ENCODE data around the gene PRKD1. TPM values are rescaled to one million over a fixed set of nuclear protein-coding genes. Genes with fewer than 3 reads are reported as not detected.

The PRKD1 gene
- total RNA-seq, 3 donors from 2014 or later (not counting 1 experiment from before 2014, with no cell fraction given) = not detected

GRCh38 chr14:29821242-29821641 is 106.4 kb downstream of the PRKD1 start:
- no peaks in the 10 kb centered on the region for H3K36me3 ChIP-seq (ENCODE audit: control insufficient read depth, insufficient read depth, low read length)
- Mint-ChIP-seq H3K9me3 (peaks cover 2 to 8% of the 10 kb centered on the region in 2 donors), H3K36me3 (no peaks in the 10 kb centered on the region), H3K4me3 (no peak overlapping the region), H3K27ac (no peak overlapping the region), H3K4me1 (no peaks in the 10 kb centered on the region), H3K27me3 (ENCODE audit: low read depth in 2 of 2) (no peaks in the 10 kb centered on the region)
- H3K27ac ChIP-seq (ENCODE audit: low read length) = no peak overlapping the region
- WGBS (ENCODE audit: insufficient coverage) = 43% methylated on average over 1 of the region's 2 CpGs
- no peak overlapping the region for H3K4me3 ChIP-seq (ENCODE audit: low read length)
- no peak for DNase-seq
- H3K4me1 ChIP-seq (ENCODE audit: control insufficient read depth, insufficient read depth, low read length) = no peaks in the 10 kb centered on the region
- H3K9me3 ChIP-seq (ENCODE audit: control insufficient read depth, insufficient read depth, low read length) = no peaks in the 10 kb centered on the region
- ATAC-seq = no peak
- H3K27me3 ChIP-seq (ENCODE audit: control insufficient read depth, insufficient read depth, low read length) = no peaks in the 10 kb centered on the region
- no peak for TF ChIP-seq CTCF (IDR thresholded peaks at IDR 0.05)
- intact Hi-C loops (cut with micrococcal nuclease) = no loop called here

GRCh38 chr14:29820785-29821184 is 106.9 kb downstream of the PRKD1 start:
- H3K9me3 Mint-ChIP-seq = peaks cover 2 to 8% of the 10 kb centered on the region in 2 donors
- peaks cover 2% of the 10 kb centered on the region for H3K9me3 ChIP-seq (ENCODE audit: control insufficient read depth, insufficient read depth, low read length)
- H3K36me3 ChIP-seq (ENCODE audit: control insufficient read depth, insufficient read depth, low read length) = no peaks in the 10 kb centered on the region
- H3K27me3 Mint-ChIP-seq (ENCODE audit: low read depth in 2 of 2) = no peaks in the 10 kb centered on the region
- intact Hi-C loops (cut with micrococcal nuclease) = no loop called here
- no peak overlapping the region for H3K4me3 ChIP-seq (ENCODE audit: low read length)
- no peaks in the 10 kb centered on the region for H3K27me3 ChIP-seq (ENCODE audit: control insufficient read depth, insufficient read depth, low read length)
- no peaks in the 10 kb centered on the region for H3K4me1 ChIP-seq (ENCODE audit: control insufficient read depth, insufficient read depth, low read length)
- H3K36me3 Mint-ChIP-seq = no peaks in the 10 kb centered on the region
- H3K27ac ChIP-seq (ENCODE audit: low read length) = no peak overlapping the region
- 60% methylated on average over 1 of the region's 1 CpG for WGBS (ENCODE audit: insufficient coverage)
- TF ChIP-seq CTCF (IDR thresholded peaks at IDR 0.05) = no peak
- ATAC-seq (no peak), DNase-seq (no peak)
- H3K4me3 Mint-ChIP-seq = no peak overlapping the region
- H3K27ac Mint-ChIP-seq = no peak overlapping the region
- no peaks in the 10 kb centered on the region for H3K4me1 Mint-ChIP-seq

- Histone ChIP-seq H3K27ac (ENCODE audit: low read length) (no peak overlapping the region), H3K4me3 (ENCODE audit: low read length) (no peak overlapping the region), H3K4me1 (ENCODE audit: control insufficient read depth, insufficient read depth, low read length) (no peaks in the 10 kb centered on the region), H3K9me3 (ENCODE audit: control insufficient read depth, insufficient read depth, low read length) (peaks cover 2% of the 10 kb centered on the region), H3K36me3 (ENCODE audit: control insufficient read depth, insufficient read depth, low read length) (no peaks in the 10 kb centered on the region), H3K27me3 (ENCODE audit: control insufficient read depth, insufficient read depth, low read length) (no peaks in the 10 kb centered on the region)
- ATAC-seq (no peak), DNase-seq (no peak)
- no peak for TF ChIP-seq CTCF (IDR thresholded peaks at IDR 0.05)
- Mint-ChIP-seq H3K36me3 (no peaks in the 10 kb centered on the region), H3K4me1 (no peaks in the 10 kb centered on the region), H3K27ac (no peak overlapping the region), H3K27me3 (ENCODE audit: low read depth in 2 of 2) (no peaks in the 10 kb centered on the region), H3K4me3 (no peak overlapping the region), H3K9me3 (peaks cover 4 to 10% of the 10 kb centered on the region in 2 donors)
- intact Hi-C loops (cut with micrococcal nuclease) = no loop called here
Observed at GRCh38 chr14:29817767-29818405, 109.8 kb downstream of the PRKD1 start.
